T-helper 2 cell treated with Interferon-gamma antibody and Interleukin-4, amounts not matched to agents 5 μg/mL and 100 μg/mL, for 36 hours (primary cell): ENCODE measurements around the gene KLHL25.
A peak's percentile ranks its signal among the peaks of the same experiment; 100 is the strongest.

Source experiments
- DNase-seq: peaks from one replicate; pipeline ENCODE4 v3.0.0; 2021; ENCODE audit warnings: low spot score
- H3K27ac Mint-ChIP-seq: one replicate; pipeline ENCODE4 v1.8.0; 2021; ENCODE audit warnings: mild to moderate bottlenecking, mixed read lengths
- H3K27me3 Mint-ChIP-seq: one replicate; pipeline ENCODE4 v1.8.0; 2021; ENCODE audit warnings: low read depth, mixed read lengths
- H3K36me3 Mint-ChIP-seq: one replicate; pipeline ENCODE4 v1.8.0; 2021; ENCODE audit warnings: low read depth, mixed read lengths
- H3K4me1 Mint-ChIP-seq: one replicate; pipeline ENCODE4 v1.8.0; 2021; ENCODE audit warnings: low read depth, mixed read lengths
- H3K4me3 Mint-ChIP-seq: one replicate; pipeline ENCODE4 v1.8.0; 2022; ENCODE audit warnings: mild to moderate bottlenecking, moderate library complexity, mixed read lengths
- H3K9me3 Mint-ChIP-seq: one replicate; pipeline ENCODE4 v1.8.0; 2021; ENCODE audit warnings: mixed read lengths

The KLHL25 gene

GRCh38 chr15:85745525-85746150, 49.1 kb downstream of the KLHL25 start:
- no peak overlapping the region for H3K4me3 Mint-ChIP-seq
- no peak for DNase-seq
- H3K36me3 Mint-ChIP-seq = peaks cover 53% of the 10 kb centered on the region
- H3K27me3 Mint-ChIP-seq = no peaks in the 10 kb centered on the region
- no peaks in the 10 kb centered on the region for H3K9me3 Mint-ChIP-seq
- no peak overlapping the region for H3K27ac Mint-ChIP-seq
- no peaks in the 10 kb centered on the region for H3K4me1 Mint-ChIP-seq

- H3K4me3 Mint-ChIP-seq = no peak overlapping the region
- H3K27ac Mint-ChIP-seq = no peak overlapping the region
- no peaks in the 10 kb centered on the region for H3K27me3 Mint-ChIP-seq
- no peak for DNase-seq
- no peaks in the 10 kb centered on the region for H3K4me1 Mint-ChIP-seq
- H3K36me3 Mint-ChIP-seq = peaks cover 59% of the 10 kb centered on the region
- H3K9me3 Mint-ChIP-seq = no peaks in the 10 kb centered on the region
Observed at GRCh38 chr15:85745023-85745422, 49.7 kb downstream of the KLHL25 start.

GRCh38 chr15:85744579-85744978, 50.1 kb downstream of the KLHL25 start:
- peaks cover 63% of the 10 kb centered on the region for H3K36me3 Mint-ChIP-seq
- no peak for DNase-seq
- H3K4me1 Mint-ChIP-seq = no peaks in the 10 kb centered on the region
- H3K27ac Mint-ChIP-seq = no peak overlapping the region
- no peak overlapping the region for H3K4me3 Mint-ChIP-seq
- no peaks in the 10 kb centered on the region for H3K9me3 Mint-ChIP-seq
- no peaks in the 10 kb centered on the region for H3K27me3 Mint-ChIP-seq

- no peak overlapping the region for H3K4me3 Mint-ChIP-seq
Observed at GRCh38 chr15:85743392-85744055, 51.2 kb downstream of the KLHL25 start.

GRCh38 chr15:85742186-85742821, 52.4 kb downstream of the KLHL25 start:
- H3K9me3 Mint-ChIP-seq = no peaks in the 10 kb centered on the region
- H3K27me3 Mint-ChIP-seq = no peaks in the 10 kb centered on the region
- no peak overlapping the region for H3K4me3 Mint-ChIP-seq
- H3K4me1 Mint-ChIP-seq = no peaks in the 10 kb centered on the region
- H3K36me3 Mint-ChIP-seq = peaks cover 65% of the 10 kb centered on the region
- peak overlapping the region; percentile 15 for H3K27ac Mint-ChIP-seq
- DNase-seq = no peak

More at GRCh38 chr15:85743392-85744055, 51.2 kb downstream of the KLHL25 start:
- no peaks in the 10 kb centered on the region for H3K9me3 Mint-ChIP-seq
- no peak overlapping the region for H3K27ac Mint-ChIP-seq
- no peaks in the 10 kb centered on the region for H3K27me3 Mint-ChIP-seq
- H3K36me3 Mint-ChIP-seq = peaks cover 66% of the 10 kb centered on the region
- no peaks in the 10 kb centered on the region for H3K4me1 Mint-ChIP-seq
- no peak for DNase-seq

GRCh38 chr15:85741662-85742061, 53.1 kb downstream of the KLHL25 start:
- no peak overlapping the region for H3K4me3 Mint-ChIP-seq
- H3K4me1 Mint-ChIP-seq = no peaks in the 10 kb centered on the region
- H3K27me3 Mint-ChIP-seq = no peaks in the 10 kb centered on the region
- H3K27ac Mint-ChIP-seq = no peak overlapping the region
- DNase-seq = no peak
- peaks cover 65% of the 10 kb centered on the region for H3K36me3 Mint-ChIP-seq
- H3K9me3 Mint-ChIP-seq = no peaks in the 10 kb centered on the region

GRCh38 chr15:85741021-85741421, 53.7 kb downstream of the KLHL25 start:
- Mint-ChIP-seq H3K9me3 (no peaks in the 10 kb centered on the region), H3K27ac (no peak overlapping the region), H3K36me3 (peaks cover 65% of the 10 kb centered on the region), H3K4me3 (no peak overlapping the region), H3K4me1 (no peaks in the 10 kb centered on the region), H3K27me3 (no peaks in the 10 kb centered on the region)
- DNase-seq = no peak

GRCh38 chr15:85737061-85737460, 57.7 kb downstream of the KLHL25 start:
- Mint-ChIP-seq H3K9me3 (peaks cover 20% of the 10 kb centered on the region), H3K36me3 (peaks cover 70% of the 10 kb centered on the region), H3K27me3 (no peaks in the 10 kb centered on the region), H3K4me1 (no peaks in the 10 kb centered on the region), H3K27ac (no peak overlapping the region), H3K4me3 (no peak overlapping the region)
- no peak for DNase-seq

GRCh38 chr15:85733416-85733815, 61.3 kb downstream of the KLHL25 start:
- Mint-ChIP-seq H3K36me3 (peaks cover 78% of the 10 kb centered on the region), H3K27ac (no peak overlapping the region), H3K9me3 (peaks cover 20% of the 10 kb centered on the region), H3K4me1 (peaks cover 6% of the 10 kb centered on the region), H3K4me3 (no peak overlapping the region), H3K27me3 (no peaks in the 10 kb centered on the region)
- DNase-seq = no peak

- DNase-seq = peak; percentile 36
- H3K27ac Mint-ChIP-seq = peak overlapping the region; percentile 5
- H3K36me3 Mint-ChIP-seq = peaks cover 76% of the 10 kb centered on the region
- H3K4me1 Mint-ChIP-seq = peaks cover 6% of the 10 kb centered on the region
- no peaks in the 10 kb centered on the region for H3K27me3 Mint-ChIP-seq
- H3K9me3 Mint-ChIP-seq = peaks cover 20% of the 10 kb centered on the region
- no peak overlapping the region for H3K4me3 Mint-ChIP-seq
Observed at GRCh38 chr15:85730001-85730820, 64.5 kb downstream of the KLHL25 start.

GRCh38 chr15:85727068-85727467, 67.7 kb downstream of the KLHL25 start:
- Mint-ChIP-seq H3K9me3 (no peaks in the 10 kb centered on the region), H3K36me3 (peaks cover 72% of the 10 kb centered on the region), H3K27ac (no peak overlapping the region), H3K4me3 (no peak overlapping the region), H3K27me3 (no peaks in the 10 kb centered on the region), H3K4me1 (peaks cover 22% of the 10 kb centered on the region)
- DNase-seq = no peak

GRCh38 chr15:85726454-85726853, 68.3 kb downstream of the KLHL25 start:
- no peak for DNase-seq
- peaks cover 72% of the 10 kb centered on the region for H3K36me3 Mint-ChIP-seq
- no peak overlapping the region for H3K27ac Mint-ChIP-seq
- H3K4me1 Mint-ChIP-seq = peaks cover 22% of the 10 kb centered on the region
- H3K27me3 Mint-ChIP-seq = no peaks in the 10 kb centered on the region
- H3K9me3 Mint-ChIP-seq = no peaks in the 10 kb centered on the region
- H3K4me3 Mint-ChIP-seq = no peak overlapping the region

GRCh38 chr15:85725564-85725963, 69.2 kb downstream of the KLHL25 start:
- Mint-ChIP-seq H3K27me3 (no peaks in the 10 kb centered on the region), H3K4me3 (no peak overlapping the region), H3K36me3 (peaks cover 68% of the 10 kb centered on the region), H3K9me3 (no peaks in the 10 kb centered on the region), H3K27ac (no peak overlapping the region), H3K4me1 (peaks cover 25% of the 10 kb centered on the region)
- DNase-seq = no peak

- Mint-ChIP-seq H3K27ac (no peak overlapping the region), H3K9me3 (no peaks in the 10 kb centered on the region), H3K27me3 (no peaks in the 10 kb centered on the region), H3K4me3 (no peak overlapping the region), H3K4me1 (peaks cover 23% of the 10 kb centered on the region), H3K36me3 (peaks cover 65% of the 10 kb centered on the region)
- no peak for DNase-seq
Observed at GRCh38 chr15:85725019-85725418, 69.7 kb downstream of the KLHL25 start.
